Measurements from ENCODE around the gene PRL. TPM values are rescaled to one million over a fixed set of nuclear protein-coding genes. Genes with fewer than 3 reads are reported as not detected.

Gene PRL
- total RNA-seq, 1 experiment from 2014 or later: not detected

DNA sequence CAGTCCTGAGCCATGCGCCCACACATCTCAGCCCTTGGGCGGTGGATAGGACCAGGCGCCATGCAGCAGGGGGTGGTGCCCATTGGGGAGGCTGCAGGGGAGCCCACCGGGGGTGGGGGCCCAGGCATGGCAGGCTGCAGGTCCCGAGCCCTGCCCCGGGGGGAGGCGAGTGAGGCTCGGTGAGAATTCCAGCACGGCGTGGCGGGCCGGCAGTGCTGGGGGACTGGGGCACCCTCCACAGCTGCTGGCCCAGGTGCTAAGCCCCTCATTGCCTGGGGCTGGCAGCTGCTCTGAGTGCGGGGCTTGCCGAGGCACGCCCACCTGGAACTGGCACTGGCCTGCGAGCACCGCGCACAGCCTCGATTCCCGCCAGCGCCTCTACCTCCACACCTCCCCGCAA lies 21.6 kb upstream of the PRL start:
- H3K4me1 ChIP-seq (replicated peaks): peaks cover 32% of the 10 kb centered on the region
- H3K27ac ChIP-seq: no peak overlapping the region
- H3K36me3 ChIP-seq: no peaks in the 10 kb centered on the region
- no peaks in the 10 kb centered on the region for H3K27me3 ChIP-seq (replicated peaks)
- no peaks in the 10 kb centered on the region for H3K9me3 ChIP-seq (replicated peaks)
- no peak for DNase-seq (ENCODE audit: low read depth in 1 of 2, low spot score in 2 of 2)
- H3K4me3 ChIP-seq: no peak overlapping the region

DNA sequence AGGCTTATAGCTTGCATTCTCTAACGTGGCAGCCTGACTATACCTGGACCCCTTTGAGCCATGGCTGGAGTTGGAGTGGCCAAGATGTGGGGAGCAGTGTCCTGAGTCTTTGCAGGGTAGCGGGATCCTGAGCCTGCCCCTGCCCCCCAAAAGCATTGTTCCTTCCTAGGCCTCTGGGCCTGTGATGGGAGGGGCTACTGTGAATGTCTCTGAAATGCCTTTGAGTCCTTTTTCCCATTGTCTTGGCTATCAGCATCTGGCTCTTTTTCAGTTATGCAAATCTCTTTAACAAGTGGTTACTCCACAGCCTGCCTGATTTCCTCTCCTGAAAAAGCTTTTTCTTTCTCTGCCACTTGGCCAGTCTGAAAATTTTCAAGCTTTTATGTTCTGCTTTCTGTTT lies 17.0 kb upstream of the PRL start:
- no peak for DNase-seq (ENCODE audit: low read depth in 1 of 2, low spot score in 2 of 2)

DNA sequence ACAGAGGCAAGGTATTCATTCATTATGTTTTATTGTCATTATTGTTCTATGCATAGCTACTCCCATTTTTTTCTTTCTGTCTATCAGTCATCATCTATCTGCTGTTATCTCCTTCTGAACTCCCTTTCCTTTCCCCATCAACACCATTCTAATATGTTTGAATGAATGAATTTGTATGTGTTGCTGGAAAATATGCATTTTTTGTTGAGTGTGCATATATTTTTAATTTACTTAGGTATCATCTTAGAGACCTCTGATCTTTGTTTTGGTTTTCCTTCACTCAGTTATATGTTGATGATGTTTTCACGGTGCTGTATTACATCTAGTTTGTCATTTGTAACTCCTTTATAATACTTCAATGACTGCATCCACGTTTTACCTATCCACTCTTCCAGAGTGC lies 12.1 kb upstream of the PRL start:
- Histone ChIP-seq H3K9me3 (replicated peaks) (no peaks in the 10 kb centered on the region), H3K4me3 (no peak overlapping the region), H3K4me1 (replicated peaks) (no peaks in the 10 kb centered on the region), H3K36me3 (no peaks in the 10 kb centered on the region), H3K27ac (no peak overlapping the region), H3K27me3 (replicated peaks) (no peaks in the 10 kb centered on the region)
- DNase-seq (ENCODE audit: low read depth in 1 of 2, low spot score in 2 of 2): no peak

More for the DNA sequence above, 17.0 kb upstream of the PRL start:
- H3K27ac ChIP-seq: no peak overlapping the region
- no peaks in the 10 kb centered on the region for H3K9me3 ChIP-seq (replicated peaks)
- no peak overlapping the region for H3K4me3 ChIP-seq
- H3K36me3 ChIP-seq: no peaks in the 10 kb centered on the region
- no peaks in the 10 kb centered on the region for H3K27me3 ChIP-seq (replicated peaks)
- H3K4me1 ChIP-seq (replicated peaks): no peaks in the 10 kb centered on the region

- no peaks in the 10 kb centered on the region for H3K27me3 ChIP-seq (replicated peaks)
- no peak overlapping the region for H3K4me3 ChIP-seq
- no peaks in the 10 kb centered on the region for H3K4me1 ChIP-seq (replicated peaks)
- no peak overlapping the region for H3K27ac ChIP-seq
- H3K36me3 ChIP-seq: no peaks in the 10 kb centered on the region
- no peaks in the 10 kb centered on the region for H3K9me3 ChIP-seq (replicated peaks)
- no peak for DNase-seq (ENCODE audit: low read depth in 1 of 2, low spot score in 2 of 2)
Measured at GRCh38 chr6:22306741-22307466, 10.1 kb upstream of the PRL start.

GRCh38 chr6:22302838-22303237 lies 6.0 kb upstream of the PRL start:
- DNase-seq (ENCODE audit: low read depth in 1 of 2, low spot score in 2 of 2): no peak
- H3K4me3 ChIP-seq: no peak overlapping the region

GRCh38 chr6:22300273-22300998 lies 3.6 kb upstream of the PRL start:
- Histone ChIP-seq H3K4me3 (no peak overlapping the region), H3K9me3 (replicated peaks) (no peaks in the 10 kb centered on the region), H3K27ac (no peak overlapping the region), H3K36me3 (no peaks in the 10 kb centered on the region), H3K4me1 (replicated peaks) (peaks cover 8% of the 10 kb centered on the region), H3K27me3 (replicated peaks) (no peaks in the 10 kb centered on the region)
- no peak for DNase-seq (ENCODE audit: low read depth in 1 of 2, low spot score in 2 of 2)

More at GRCh38 chr6:22302838-22303237, 6.0 kb upstream of the PRL start:
- H3K36me3 ChIP-seq: no peaks in the 10 kb centered on the region
- peaks cover 8% of the 10 kb centered on the region for H3K4me1 ChIP-seq (replicated peaks)
- no peaks in the 10 kb centered on the region for H3K9me3 ChIP-seq (replicated peaks)
- no peaks in the 10 kb centered on the region for H3K27me3 ChIP-seq (replicated peaks)
- no peak overlapping the region for H3K27ac ChIP-seq

- DNase-seq (ENCODE audit: low read depth in 1 of 2, low spot score in 2 of 2): peak in 1 of 2 experiments; percentile 14
Measured at GRCh38 chr6:22298475-22298890, 1.6 kb upstream of the PRL start.

GRCh38 chr6:22296067-22296466 lies 769 bp downstream of the PRL start:
- Histone ChIP-seq H3K4me3 (no peak overlapping the region), H3K27ac (no peak overlapping the region), H3K36me3 (no peaks in the 10 kb centered on the region), H3K9me3 (replicated peaks) (no peaks in the 10 kb centered on the region), H3K27me3 (replicated peaks) (no peaks in the 10 kb centered on the region), H3K4me1 (replicated peaks) (peaks cover 8% of the 10 kb centered on the region)
- DNase-seq (ENCODE audit: low read depth in 1 of 2, low spot score in 2 of 2): no peak

More at GRCh38 chr6:22298475-22298890, 1.6 kb upstream of the PRL start:
- Histone ChIP-seq H3K4me3 (no peak overlapping the region), H3K9me3 (replicated peaks) (no peaks in the 10 kb centered on the region), H3K27ac (no peak overlapping the region), H3K36me3 (no peaks in the 10 kb centered on the region), H3K27me3 (replicated peaks) (no peaks in the 10 kb centered on the region), H3K4me1 (replicated peaks) (peaks cover 8% of the 10 kb centered on the region)

- Histone ChIP-seq H3K27me3 (replicated peaks) (no peaks in the 10 kb centered on the region), H3K4me1 (replicated peaks) (peaks cover 6% of the 10 kb centered on the region), H3K4me3 (no peak overlapping the region), H3K27ac (no peak overlapping the region), H3K36me3 (no peaks in the 10 kb centered on the region), H3K9me3 (replicated peaks) (no peaks in the 10 kb centered on the region)
- no peak for DNase-seq (ENCODE audit: low read depth in 1 of 2, low spot score in 2 of 2)
Measured at GRCh38 chr6:22295145-22295544, 1.7 kb downstream of the PRL start.

GRCh38 chr6:22294301-22294700 lies 2.5 kb downstream of the PRL start:
- DNase-seq (ENCODE audit: low read depth in 1 of 2, low spot score in 2 of 2): no peak
- Histone ChIP-seq H3K27ac (no peak overlapping the region), H3K4me3 (no peak overlapping the region), H3K36me3 (no peaks in the 10 kb centered on the region), H3K9me3 (replicated peaks) (no peaks in the 10 kb centered on the region), H3K27me3 (replicated peaks) (no peaks in the 10 kb centered on the region), H3K4me1 (replicated peaks) (0 out of 2 replicates have a peak, but pooled peaks cover 5% of the 10 kb centered on the region)

GRCh38 chr6:22290045-22290444 lies 6.8 kb downstream of the PRL start:
- H3K27me3 ChIP-seq (replicated peaks): no peaks in the 10 kb centered on the region
- no peaks in the 10 kb centered on the region for H3K9me3 ChIP-seq (replicated peaks)
- no peak for DNase-seq (ENCODE audit: low read depth in 1 of 2, low spot score in 2 of 2)
- H3K27ac ChIP-seq: no peak overlapping the region
- H3K4me3 ChIP-seq: no peak overlapping the region
- no peaks in the 10 kb centered on the region for H3K4me1 ChIP-seq (replicated peaks)
- no peaks in the 10 kb centered on the region for H3K36me3 ChIP-seq

DNA sequence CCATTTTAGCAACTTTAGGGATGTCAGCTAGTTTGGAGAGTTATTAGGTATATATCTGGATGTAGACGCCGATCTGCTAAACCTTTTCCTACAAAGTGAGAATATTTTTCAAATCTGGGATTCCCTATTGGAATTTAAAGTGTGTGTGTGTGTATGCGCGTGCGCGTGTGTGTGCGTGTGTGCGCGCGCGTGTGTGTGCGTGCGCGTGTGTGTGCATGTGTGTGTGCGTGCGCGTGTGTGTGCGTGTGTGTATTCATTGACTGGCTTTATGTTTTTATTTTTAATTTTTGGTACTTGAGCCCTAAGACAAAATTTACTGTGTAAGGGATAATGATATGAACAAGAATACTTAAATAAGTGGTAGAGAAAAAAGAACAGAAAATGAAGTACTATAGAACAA lies 8.1 kb downstream of the PRL start:
- H3K4me1 ChIP-seq (replicated peaks): no peaks in the 10 kb centered on the region
- no peak for DNase-seq (ENCODE audit: low read depth in 1 of 2, low spot score in 2 of 2)
- H3K9me3 ChIP-seq (replicated peaks): no peaks in the 10 kb centered on the region
- H3K27ac ChIP-seq: no peak overlapping the region
- H3K4me3 ChIP-seq: no peak overlapping the region
- H3K27me3 ChIP-seq (replicated peaks): no peaks in the 10 kb centered on the region
- no peaks in the 10 kb centered on the region for H3K36me3 ChIP-seq

DNA sequence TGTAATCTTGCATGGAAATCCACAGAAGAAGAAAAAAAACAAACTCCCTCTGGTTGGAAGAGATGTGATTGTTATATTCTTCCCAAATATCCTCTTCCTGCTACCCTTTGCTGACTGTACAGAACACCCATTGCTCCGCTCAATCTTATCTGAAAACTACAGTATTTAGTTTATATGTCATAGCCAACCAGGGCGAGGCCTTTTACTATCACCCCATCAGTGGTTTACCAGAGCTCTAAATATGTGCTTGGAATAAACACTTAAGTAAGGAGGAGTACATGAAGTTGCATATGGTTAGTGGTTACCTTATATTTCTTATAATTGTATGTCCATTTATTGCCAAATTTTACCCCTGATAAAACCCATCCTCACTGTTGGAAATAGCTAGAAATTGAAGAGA lies 12.2 kb downstream of the PRL start:
- Histone ChIP-seq H3K27ac (no peak overlapping the region), H3K4me3 (no peak overlapping the region), H3K9me3 (replicated peaks) (no peaks in the 10 kb centered on the region), H3K36me3 (no peaks in the 10 kb centered on the region), H3K27me3 (replicated peaks) (no peaks in the 10 kb centered on the region), H3K4me1 (replicated peaks) (no peaks in the 10 kb centered on the region)
- DNase-seq (ENCODE audit: low read depth in 1 of 2, low spot score in 2 of 2): no peak

GRCh38 chr6:22281341-22282085 lies 15.3 kb downstream of the PRL start:
- Histone ChIP-seq H3K9me3 (replicated peaks) (no peaks in the 10 kb centered on the region), H3K4me1 (replicated peaks) (no peaks in the 10 kb centered on the region), H3K27ac (no peak overlapping the region), H3K27me3 (replicated peaks) (no peaks in the 10 kb centered on the region), H3K4me3 (no peak overlapping the region), H3K36me3 (no peaks in the 10 kb centered on the region)
- no peak for DNase-seq (ENCODE audit: low read depth in 1 of 2, low spot score in 2 of 2)

Measured in SJSA1 (cell line).